Left renal pelvis (tissue), 4 donors: ENCODE measurements around the gene SAMD4A. TPM values are rescaled to one million over a fixed set of nuclear protein-coding genes. Genes with fewer than 3 reads are reported as not detected.

Source experiments
- DNase-seq, 4 donors: peaks; one replicate each; pipeline ENCODE4 v3.0.0-alpha.2; 2013; ENCODE audit warnings: low read depth in 4 of 4, low spot score in 3 of 4
- polyA plus RNA-seq, 4 donors: library from polyadenylated mRNA; unstranded; fragments of 120-200 nt; gene quantifications; one replicate each; pipeline ENCODE4 v1.2.1, GENCODE V29; 2013; ENCODE audit not compliant: insufficient read length in 4 of 4

The SAMD4A gene
- polyA plus RNA-seq, 4 donors, result 9.4 to 16.9 (median 10.3) TPM

DNA sequence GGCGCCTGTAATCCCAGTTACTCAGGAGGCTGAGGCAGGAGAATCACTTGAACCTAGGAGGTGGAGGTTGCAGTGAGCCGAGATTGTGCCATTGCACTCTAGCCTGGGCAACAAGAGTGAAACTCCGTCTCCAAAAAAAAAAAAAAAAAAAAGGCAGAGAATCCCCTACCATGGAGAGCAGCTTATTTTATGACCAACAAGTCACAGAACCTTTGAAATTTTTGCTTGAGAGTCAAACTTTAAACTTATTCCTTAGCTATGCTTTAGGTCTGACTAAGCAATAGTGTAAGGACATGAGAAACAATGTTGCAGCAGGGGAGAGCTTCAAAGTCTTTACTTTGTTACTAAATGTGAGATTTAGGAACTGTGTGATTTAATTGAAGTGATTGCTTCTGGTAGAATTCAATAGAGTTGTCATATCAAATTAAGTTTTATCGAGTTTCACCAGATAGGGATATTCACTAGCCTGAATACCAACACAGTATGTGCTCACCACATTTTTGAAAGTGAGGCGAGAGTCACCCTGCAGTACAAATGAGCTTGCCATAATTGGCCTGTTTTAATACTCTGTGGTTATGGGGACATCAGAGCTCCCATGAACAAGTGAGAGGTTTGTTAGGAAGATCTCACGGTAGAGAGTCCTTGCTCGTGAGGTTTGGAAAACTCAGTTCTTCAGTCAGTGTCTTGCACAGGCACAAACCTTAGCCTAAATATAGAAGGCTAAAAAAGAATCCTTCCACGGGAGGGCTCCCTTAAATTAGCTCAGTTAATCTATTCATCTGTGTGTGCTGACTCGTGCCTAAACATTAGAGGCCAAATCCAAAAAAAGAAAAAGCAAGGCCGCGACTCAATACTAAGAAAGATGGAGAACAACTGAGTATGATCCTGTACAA is 108.6 kb downstream of the SAMD4A start:
- DNase-seq, result no peak

DNA sequence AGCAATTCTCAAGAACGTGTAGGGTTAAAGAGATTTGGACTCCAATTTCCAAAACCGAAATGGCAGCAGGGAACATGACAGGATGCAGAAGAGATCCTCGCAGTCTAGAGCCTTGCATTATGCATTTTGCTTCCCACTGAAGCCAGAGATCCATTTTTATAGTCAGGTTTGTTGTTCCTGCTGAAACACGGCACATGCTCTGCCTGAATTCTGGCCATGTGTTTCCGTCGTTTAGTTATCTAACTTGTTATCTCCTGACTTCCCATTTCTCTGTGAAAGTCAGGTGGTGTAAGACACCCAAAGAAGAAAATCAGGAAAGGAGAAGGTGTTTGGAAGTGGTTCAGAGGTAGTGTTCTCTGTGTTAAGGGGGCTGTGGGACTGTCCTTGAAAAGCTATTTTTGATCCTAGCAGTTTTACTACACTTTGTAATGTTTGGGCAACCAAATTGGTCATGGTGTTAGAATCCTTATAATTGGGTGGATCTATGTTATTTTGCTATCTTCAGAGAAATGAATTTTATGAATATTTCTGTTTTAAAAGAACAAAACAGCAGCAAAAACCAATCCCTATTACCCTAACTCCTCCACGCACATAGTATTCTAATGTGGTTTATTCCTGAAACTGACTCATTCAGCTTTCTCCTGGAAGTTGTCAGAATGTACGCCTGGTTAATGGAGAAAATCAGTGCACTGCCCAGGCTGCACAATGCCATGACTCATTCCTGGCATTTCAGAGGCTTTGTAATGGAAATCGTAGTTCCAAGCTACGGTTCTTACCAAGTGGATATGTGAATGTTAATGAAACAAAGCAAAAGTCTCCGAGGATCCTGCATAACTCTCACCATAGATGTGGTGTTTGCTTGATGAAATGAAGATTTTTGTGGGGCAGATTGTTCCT is 110.1 kb downstream of the SAMD4A start:
- DNase-seq, result no peak

- no peak for DNase-seq
Measured at GRCh38 chr14:54680651-54681050, 113.7 kb downstream of the SAMD4A start.

- no peak for DNase-seq
Measured at GRCh38 chr14:54681811-54682261, 114.9 kb downstream of the SAMD4A start.

DNA sequence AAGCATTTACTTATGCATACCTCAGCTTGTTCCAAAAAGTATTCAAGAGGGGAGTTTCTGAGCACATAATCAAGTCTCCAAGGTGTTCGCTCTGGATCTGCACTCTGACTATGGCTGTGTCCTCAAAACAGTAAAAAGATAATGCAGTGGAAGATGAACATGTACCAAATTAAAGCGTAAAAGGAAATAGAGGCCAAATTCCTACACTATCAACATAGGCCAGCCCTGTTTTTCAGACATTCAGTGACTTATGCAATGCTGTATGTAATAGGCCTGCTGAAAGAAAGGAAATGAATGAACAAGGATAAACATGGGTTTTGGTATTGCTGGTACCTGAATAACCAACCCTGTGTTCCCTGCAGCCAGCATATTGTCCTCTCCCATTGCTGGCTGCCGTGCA is 115.7 kb downstream of the SAMD4A start:
- no peak for DNase-seq

- DNase-seq, result no peak
Measured at GRCh38 chr14:54683882-54684794, 117.2 kb downstream of the SAMD4A start.

DNA sequence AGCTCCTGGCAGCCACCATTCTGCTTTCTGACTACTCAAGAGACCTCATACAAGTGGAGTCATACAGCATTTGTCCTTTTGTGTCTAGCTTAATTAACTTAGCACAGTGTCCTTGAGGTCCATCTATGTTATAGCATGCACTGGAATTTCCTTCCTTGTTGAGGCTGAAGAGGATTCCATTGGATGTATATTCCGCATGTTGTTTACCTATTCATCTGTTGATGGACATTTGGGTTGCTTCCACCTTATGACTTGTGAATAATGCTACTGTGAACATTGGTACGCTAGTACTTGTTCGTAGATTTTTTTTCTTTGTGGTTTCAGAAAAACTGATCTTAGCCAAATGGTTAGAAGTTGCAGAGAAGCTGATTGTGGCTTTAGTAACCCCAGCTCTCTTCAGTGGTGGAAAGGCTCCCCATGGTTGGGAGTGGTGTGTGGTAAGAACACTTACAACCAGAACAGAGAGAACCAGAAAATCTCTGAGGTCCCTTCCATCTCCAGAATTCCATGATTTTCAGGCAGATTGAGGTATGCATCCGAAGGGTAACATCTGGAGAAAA is 118.4 kb downstream of the SAMD4A start:
- DNase-seq, result no peak

- no peak for DNase-seq
Measured at GRCh38 chr14:54686219-54686870, 119.4 kb downstream of the SAMD4A start.

DNA sequence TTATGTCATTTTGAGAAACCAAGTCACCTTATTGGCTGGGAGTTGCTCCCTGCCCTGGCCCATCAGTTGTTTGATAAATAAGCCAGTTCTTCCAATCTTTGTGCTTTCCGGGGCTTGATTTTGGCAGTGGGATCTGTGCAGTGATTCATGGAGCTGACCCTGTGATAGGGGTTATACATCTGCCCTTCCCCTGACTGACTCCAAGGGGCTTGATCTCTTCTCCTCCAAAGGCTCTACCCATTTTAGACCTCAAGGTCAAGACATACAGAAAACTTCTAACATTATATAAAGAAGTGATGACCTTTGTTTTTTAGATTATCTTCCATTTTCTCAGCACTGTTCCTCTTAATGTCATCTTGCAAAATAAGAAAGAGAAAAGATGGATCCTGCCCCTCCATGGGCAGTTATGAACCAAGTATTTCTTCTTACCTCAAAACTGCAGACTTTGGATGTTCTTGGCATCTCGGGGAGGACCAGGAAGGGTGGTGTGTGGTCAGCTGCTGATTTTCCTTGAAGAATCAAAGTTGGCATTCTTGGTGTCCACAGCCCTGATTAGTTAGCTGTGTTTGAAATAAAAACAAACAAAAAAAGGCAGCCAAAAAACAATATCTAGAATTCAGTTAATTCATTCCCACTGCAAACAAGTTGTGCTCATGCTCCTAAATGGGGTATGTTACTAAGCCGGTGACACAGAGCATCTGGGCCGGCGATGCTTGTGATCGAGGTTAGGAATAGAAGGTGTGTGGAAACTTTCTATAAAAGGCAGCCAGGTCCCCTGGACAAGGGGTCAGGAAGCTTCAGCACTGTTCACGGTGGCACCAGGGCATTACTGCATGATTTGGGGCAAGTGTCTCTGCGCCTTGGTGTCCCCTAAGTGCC is 120.2 kb downstream of the SAMD4A start:
- DNase-seq, result no peak

- DNase-seq, result no peak
Measured at GRCh38 chr14:54687750-54688119, 120.8 kb downstream of the SAMD4A start.

DNA sequence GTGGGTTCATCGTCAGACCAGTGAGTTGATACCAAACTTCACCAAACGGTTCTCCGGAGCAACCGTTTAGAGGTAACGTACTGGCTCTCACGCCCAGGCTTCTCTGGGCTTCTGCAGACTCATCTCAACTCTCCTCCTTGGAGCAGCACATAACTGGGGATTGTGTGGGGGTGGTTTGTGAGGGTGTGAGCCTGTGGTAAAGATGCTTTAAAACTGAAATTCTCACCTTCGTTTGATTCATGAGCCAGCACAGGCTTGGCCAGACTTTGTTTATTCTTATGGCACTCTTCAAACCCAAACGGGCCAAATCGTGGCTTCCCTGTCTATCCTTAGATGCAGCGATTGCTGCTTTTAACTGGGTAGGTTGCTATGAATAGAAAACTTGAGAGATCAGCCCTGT is 121.3 kb downstream of the SAMD4A start:
- no peak for DNase-seq

DNA sequence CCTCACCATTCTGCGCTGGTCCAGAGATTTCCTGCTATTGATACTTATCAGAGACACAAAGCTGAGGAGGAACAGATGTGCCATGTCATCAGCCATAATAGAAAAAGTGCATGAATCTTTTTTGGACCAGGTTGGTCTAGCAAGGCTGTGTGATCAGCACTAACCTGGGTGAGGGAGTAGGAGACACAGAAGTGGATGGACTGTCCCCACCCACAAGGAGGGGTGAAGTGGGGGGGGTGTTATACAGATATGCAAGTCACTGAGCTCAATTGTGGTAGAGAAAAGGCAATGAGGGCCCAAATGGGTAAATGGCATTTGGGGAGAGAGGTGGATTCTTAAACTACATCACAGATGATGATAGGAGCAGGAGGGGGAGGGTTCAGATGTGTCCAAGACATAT is 123.0 kb downstream of the SAMD4A start:
- no peak for DNase-seq

- DNase-seq, result no peak
Measured at GRCh38 chr14:54690887-54691286, 124.0 kb downstream of the SAMD4A start.

DNA sequence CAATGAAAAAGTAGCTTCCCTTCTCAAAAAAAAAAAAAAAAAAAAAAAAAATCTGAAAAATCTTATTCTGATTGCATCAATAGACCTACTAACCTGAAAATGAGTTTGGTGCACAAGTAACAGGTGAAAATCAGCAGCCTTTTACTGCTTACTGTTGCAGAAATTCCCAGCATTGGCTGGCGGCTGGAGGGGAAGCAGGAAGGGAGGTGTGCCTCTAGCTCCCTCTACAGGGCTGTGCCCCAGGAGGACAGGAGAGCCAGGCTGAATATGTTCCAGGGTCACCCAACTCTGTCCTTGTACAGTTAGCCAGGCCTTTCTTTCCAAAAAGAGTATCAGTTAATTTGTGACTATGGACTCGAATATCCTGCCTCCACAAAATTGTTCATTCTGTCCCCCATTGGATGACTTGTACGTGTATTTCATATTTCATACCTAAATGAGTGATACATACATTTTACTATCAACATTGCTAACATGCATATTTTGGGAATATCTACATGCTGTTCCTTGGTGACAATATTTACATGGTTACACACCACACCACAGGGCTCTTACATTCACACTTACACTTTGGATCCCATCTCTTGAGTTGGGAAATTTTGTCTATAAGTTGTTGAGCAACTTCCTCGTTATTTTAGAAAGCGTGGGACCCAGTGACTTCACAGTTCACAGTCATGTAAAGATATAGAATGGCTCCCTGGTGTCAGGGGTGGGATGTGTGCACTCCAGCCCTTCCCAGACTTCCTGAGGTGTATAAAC is 124.8 kb downstream of the SAMD4A start:
- DNase-seq, result peak; percentile 48 to 60 (median 50)

DNA sequence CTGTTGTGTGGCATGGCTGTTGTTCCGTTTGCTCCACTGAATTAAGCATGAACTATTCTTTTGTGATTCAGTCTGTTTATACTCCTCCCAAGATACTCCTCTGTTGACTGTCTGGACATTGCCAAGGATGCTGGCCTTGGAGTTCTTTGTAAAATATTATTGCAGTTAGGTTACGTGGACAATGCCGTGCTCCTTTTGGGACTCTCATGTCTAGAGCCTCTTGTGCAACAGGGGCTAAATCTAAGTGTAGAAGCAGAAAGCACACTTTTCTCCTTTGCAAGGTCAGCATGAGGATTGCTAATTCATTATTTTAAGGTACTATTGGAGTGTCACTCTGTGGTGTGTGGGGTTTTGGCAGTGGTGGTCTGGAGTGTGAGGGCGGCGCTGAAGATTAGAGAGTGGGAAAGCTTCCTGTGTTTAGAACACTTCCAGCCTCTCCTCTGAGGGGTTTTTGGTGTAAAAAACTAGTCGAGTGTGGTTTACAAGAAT is 125.4 kb downstream of the SAMD4A start:
- no peak for DNase-seq

GRCh38 chr14:54693761-54694160 is 126.8 kb downstream of the SAMD4A start:
- no peak for DNase-seq

DNA sequence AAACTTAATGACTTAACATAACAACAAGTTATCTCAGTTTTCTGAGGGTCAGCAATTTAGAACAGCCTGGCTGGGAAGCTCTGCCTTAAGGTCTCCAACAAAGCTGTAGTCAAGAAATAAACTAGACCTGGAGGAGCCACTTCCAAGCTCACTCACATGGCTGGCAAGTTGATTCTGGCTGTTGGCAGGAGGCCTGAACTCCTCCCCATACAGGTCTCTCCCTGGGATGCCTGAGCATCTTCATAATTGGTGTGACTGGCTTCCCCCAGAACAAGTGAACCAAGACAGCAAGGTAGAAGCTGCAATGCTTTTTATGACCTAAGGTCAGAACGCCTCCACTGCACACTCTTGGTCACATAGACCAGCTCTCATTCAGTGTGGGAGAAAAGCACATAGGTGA is 128.3 kb downstream of the SAMD4A start:
- DNase-seq, result no peak

GRCh38 chr14:54697001-54697400 is 130.1 kb downstream of the SAMD4A start:
- no peak for DNase-seq
